IMR-90 (cell line): ENCODE data around the gene GGPS1. TPM values are rescaled to one million over a fixed set of nuclear protein-coding genes. Genes with fewer than 3 reads are reported as not detected.

Experiments
- ATAC-seq: fragments of 200-7000 bp; cut with Tn5 transposase; 2 replicates; pipeline ENCODE4 v1.9.1; 2020; ENCODE audit warnings: low read depth, mild to moderate bottlenecking, moderate library complexity
- BruUV-seq: library from RNA; stranded (reverse); fragments of 400-500 nt; replicated peaks from 2 replicates; lab custom pipeline; 2021; lab: Mats Ljungman, UMichigan
- CTCF ChIA-PET: fragments of 300-600 bp; formaldehyde crosslinking; extraction: SDS; loops from one replicate; lab custom pipeline; 2021; ENCODE audit warnings: antibody characterized with exemption; lab: Yijun Ruan, JAX
- POLR2A ChIA-PET: fragments of 300-600 bp; sonication (Branson Sonifier 250); formaldehyde crosslinking; loops from one replicate; lab custom pipeline; 2022; ENCODE audit warnings: antibody characterized with exemption; ENCODE audit not compliant: unreplicated experiment; lab: Charles Lee
- DNase-seq: peaks from one replicate; pipeline ENCODE4 v3.0.0; 2013
- H2AFZ ChIP-seq: replicated peaks from 2 replicates; pipeline ENCODE3; 2013; ENCODE audit warnings: low read length, mild to moderate bottlenecking; ENCODE audit not compliant: poor library complexity
- H2AK5ac ChIP-seq: 2 replicates; pipeline ENCODE4 v1.6.1; 2013; ENCODE audit warnings: low read depth, low read length, inconsistent platforms
- H2AK9ac ChIP-seq: replicated peaks from 2 replicates; pipeline ENCODE3; 2013; ENCODE audit warnings: mild to moderate bottlenecking, low read depth, low read length, moderate library complexity; ENCODE audit not compliant: poor library complexity
- H2BK120ac ChIP-seq: 2 replicates; pipeline ENCODE4 v1.6.1; 2013; ENCODE audit warnings: low read depth, low read length, inconsistent platforms
- H2BK15ac ChIP-seq: 3 replicates; pipeline ENCODE4 v1.6.1; 2013; ENCODE audit warnings: low read depth, low read length, inconsistent platforms
- H2BK20ac ChIP-seq: 2 replicates; pipeline ENCODE4 v1.6.1; 2013; ENCODE audit warnings: low read depth, mild to moderate bottlenecking, inconsistent platforms, low read length, moderate library complexity
- H2BK5ac ChIP-seq: 2 replicates; pipeline ENCODE4 v1.6.1; 2013; ENCODE audit warnings: mild to moderate bottlenecking, low read depth, low read length, inconsistent platforms; ENCODE audit not compliant: poor library complexity, severe bottlenecking
- H3K14ac ChIP-seq: replicated peaks from 2 replicates; pipeline ENCODE4 v1.6.1; 2013; ENCODE audit warnings: low read depth, low read length, inconsistent platforms
- H3K18ac ChIP-seq: 2 replicates; pipeline ENCODE4 v1.6.1; 2013; ENCODE audit warnings: low read depth, low read length, control low read depth
- H3K23ac ChIP-seq: 2 replicates; pipeline ENCODE4 v1.6.1; 2013; ENCODE audit warnings: low read depth, low read length, inconsistent platforms
- H3K27ac ChIP-seq: 2 replicates; pipeline ENCODE4 v1.5.1; 2013; ENCODE audit warnings: mild to moderate bottlenecking, control low read depth, low read length; ENCODE audit not compliant: insufficient read depth
- H3K27me3 ChIP-seq: 2 replicates; pipeline ENCODE4 v1.6.1; 2013; ENCODE audit warnings: low read length; ENCODE audit not compliant: control insufficient read depth, insufficient read depth
- H3K36me3 ChIP-seq: 2 replicates; pipeline ENCODE4 v1.6.1; 2013; ENCODE audit warnings: low read length, mixed read lengths; ENCODE audit not compliant: control insufficient read depth, insufficient read depth
- H3K4ac ChIP-seq: 2 replicates; pipeline ENCODE4 v1.6.1; 2013; ENCODE audit warnings: low read depth, low read length, inconsistent platforms
- H3K4me1 ChIP-seq: 2 replicates; pipeline ENCODE4 v1.6.1; 2013; ENCODE audit warnings: low read length, mixed read lengths; ENCODE audit not compliant: control insufficient read depth, insufficient read depth
- H3K4me2 ChIP-seq: 2 replicates; pipeline ENCODE4 v1.6.1; 2013; ENCODE audit warnings: low read depth, mild to moderate bottlenecking, control low read depth, low read length, moderate library complexity
- H3K4me3 ChIP-seq: 2 replicates; pipeline ENCODE4 v1.5.1; 2013; ENCODE audit warnings: low read depth, mild to moderate bottlenecking, control low read depth, low read length, moderate library complexity; ENCODE audit not compliant: insufficient read depth
- H3K56ac ChIP-seq: 2 replicates; pipeline ENCODE4 v1.6.1; 2013; ENCODE audit warnings: low read length, inconsistent platforms; ENCODE audit not compliant: insufficient read depth; ENCODE audit errors: extremely low read depth
- H3K79me1 ChIP-seq, 2 experiments: 2 replicates each; pipeline ENCODE4 v1.6.1; 2013; ENCODE audit warnings: low read length in 2 of 2, inconsistent platforms in 1 of 2, low read depth in 1 of 2
- H3K9ac ChIP-seq: 2 replicates; pipeline ENCODE4 v1.6.1; 2013; ENCODE audit warnings: low read depth, low read length, control low read depth
- H3K9me1 ChIP-seq: 2 replicates; pipeline ENCODE4 v1.6.1; 2013; ENCODE audit warnings: low read length, inconsistent platforms; ENCODE audit not compliant: insufficient read depth
- H3K9me3 ChIP-seq: 2 replicates; pipeline ENCODE4 v1.6.1; 2013; ENCODE audit warnings: low read length; ENCODE audit not compliant: control insufficient read depth, insufficient read depth
- H4K20me1 ChIP-seq: 2 replicates; pipeline ENCODE4 v1.6.1; 2013; ENCODE audit warnings: low read length, inconsistent platforms; ENCODE audit not compliant: insufficient read depth
- H4K5ac ChIP-seq: 2 replicates; pipeline ENCODE4 v1.6.1; 2013; ENCODE audit warnings: mild to moderate bottlenecking, low read depth, low read length, control low read depth
- H4K8ac ChIP-seq, 2 experiments: 2 replicates each; pipeline ENCODE4 v1.6.1; 2013; ENCODE audit warnings: low read depth in 2 of 2, low read length in 2 of 2, control low read depth in 1 of 2, inconsistent platforms in 1 of 2
- H4K91ac ChIP-seq: 2 replicates; pipeline ENCODE4 v1.6.1; 2013; ENCODE audit warnings: low read depth, low read length, inconsistent platforms; ENCODE audit not compliant: insufficient read depth
- BHLHE40 ChIP-seq: fragments of 150-350 bp; IDR thresholded peaks from 2 replicates; pipeline ENCODE4 v1.6.1; 2016; ENCODE audit warnings: mild to moderate bottlenecking, low read depth, low read length
- CEBPB ChIP-seq: IDR thresholded peaks from 2 replicates; pipeline ENCODE4 v1.6.1; 2012; ENCODE audit warnings: low read depth, low read length, improper control_type of control experiment
- CHD1 ChIP-seq: IDR thresholded peaks from 2 replicates; pipeline ENCODE4 v1.6.1; 2012; ENCODE audit warnings: low read depth, low read length, improper control_type of control experiment
- CTCF ChIP-seq: conservative IDR thresholded peaks from 2 replicates; pipeline ENCODE4 v1.5.1; 2012; ENCODE audit warnings: mild to moderate bottlenecking, low read depth, low read length, improper control_type of control experiment
- ELK1 ChIP-seq: fragments of 150-350 bp; IDR thresholded peaks from 2 replicates; pipeline ENCODE4 v1.6.1; 2016; ENCODE audit warnings: low read depth, mild to moderate bottlenecking, low read length, moderate library complexity, borderline replicate concordance
- FOS ChIP-seq: fragments of 150-350 bp; IDR thresholded peaks from 2 replicates; pipeline ENCODE4 v1.6.1; 2016; ENCODE audit warnings: low read depth, low read length
- MAZ ChIP-seq: IDR thresholded peaks from 2 replicates; pipeline ENCODE4 v1.6.1; 2012; ENCODE audit warnings: low read depth, mild to moderate bottlenecking, low read length, improper control_type of control experiment, moderate library complexity, borderline replicate concordance
- MXI1 ChIP-seq: IDR thresholded peaks from 2 replicates; pipeline ENCODE4 v1.6.1; 2012; ENCODE audit warnings: low read depth, mild to moderate bottlenecking, low read length, moderate library complexity, borderline replicate concordance
- NFE2L2 ChIP-seq: fragments of 150-350 bp; IDR thresholded peaks from 2 replicates; pipeline ENCODE4 v1.6.1; 2016; ENCODE audit warnings: low read depth, mild to moderate bottlenecking, low read length
- POLR2A ChIP-seq: IDR thresholded peaks from 2 replicates; pipeline ENCODE4 v1.6.1; 2012; ENCODE audit warnings: mild to moderate bottlenecking, low read depth, low read length
- RAD21 ChIP-seq: IDR thresholded peaks from 2 replicates; pipeline ENCODE4 v1.6.1; 2012; ENCODE audit warnings: low read length, improper control_type of control experiment
- RCOR1 ChIP-seq: IDR thresholded peaks from 2 replicates; pipeline ENCODE4 v1.6.1; 2012; ENCODE audit warnings: mild to moderate bottlenecking, low read length, improper control_type of control experiment; ENCODE audit not compliant: insufficient replicate concordance
- RFX5 ChIP-seq: IDR thresholded peaks from 2 replicates; pipeline ENCODE4 v1.8.0; 2012; ENCODE audit warnings: low read depth, mild to moderate bottlenecking, low read length, moderate library complexity
- SMC3 ChIP-seq: fragments of 150-350 bp; IDR thresholded peaks from 2 replicates; pipeline ENCODE4 v1.6.1; 2016; ENCODE audit warnings: low read depth, mild to moderate bottlenecking, antibody characterized with exemption, low read length, moderate library complexity
- USF2 ChIP-seq: fragments of 150-350 bp; IDR thresholded peaks from 2 replicates; pipeline ENCODE4 v1.6.1; 2017; ENCODE audit warnings: mild to moderate bottlenecking, antibody characterized with exemption, low read length, low read depth
- WGBS, 2 experiments: methylation state at CpG; one replicate each; pipeline versions ENCODE4 v1.1.5 to v1.1.7; 2013; ENCODE audit warnings: missing lambda C conversion rate in 2 of 2; ENCODE audit not compliant: insufficient read length in 1 of 2; ENCODE audit errors: extremely low coverage in 2 of 2; 5-methylcytosine and 5-hydroxymethylcytosine counted together
- dilution Hi-C: fragments of 300-500 bp; cut with HindIII; formaldehyde crosslinking; loops from one replicate; pipeline ENCODE4 v1.14.3; 2018; ENCODE audit warnings: low sequenced_read_pairs; ENCODE audit not compliant: unreplicated experiment
- in situ Hi-C: fragments of 300-500 bp; cut with MboI; formaldehyde crosslinking; loops from 3 replicates; pipeline ENCODE4 v1.14.3; 2019; ENCODE audit warnings: low sequenced_read_pairs, inconsistent platforms, mixed read lengths
- intact Hi-C: fragments of 100-400 bp; cut with micrococcal nuclease; formaldehyde crosslinking; loops from 2 replicates; pipeline ENCODE4 v1.10.0; 2022
- polyA plus RNA-seq, 3 experiments: library from polyadenylated mRNA; depleted of rRNA; stranded (reverse); fragments of >200 nt; gene quantifications; 2 replicates each; pipeline ENCODE4 v1.2.3, GENCODE V29; 2012; ENCODE audit warnings: low replicate concordance in 1 of 3
- total RNA-seq: library from RNA; depleted of rRNA; stranded (reverse); fragments of >200 nt; gene quantifications from 2 replicates; pipeline ENCODE4 v1.2.3, GENCODE V29; 2012

The GGPS1 gene
- total and polyA plus RNA-seq, 2 of the 4 experiments (the other 2 are of a cell fraction) = 16.4 to 21.5 TPM

- H3K79me1 ChIP-seq = peaks cover 3 to 55% of the 10 kb centered on the region in 2 experiments; a peak in 3 of 4 replicates
- peak overlapping the region; percentile 62; the same call in 1 of the 2 replicates for H3K9ac ChIP-seq
- H2BK15ac ChIP-seq = no peak overlapping the region
- H3K4me3 ChIP-seq = no peak overlapping the region
- H4K91ac ChIP-seq = no peak overlapping the region
- no peak overlapping the region for H2BK20ac ChIP-seq
- H3K9me1 ChIP-seq = peaks cover 9% of the 10 kb centered on the region
- H2AFZ ChIP-seq = no peak overlapping the region
- H3K18ac ChIP-seq = peak overlapping the region; percentile 29; the same call in 1 of the 2 replicates
- H3K56ac ChIP-seq = no peak overlapping the region
- WGBS, 2 experiments = no CpG with 5 or more reads among the region's 4 CpGs
- peaks cover 81% of the 10 kb centered on the region for H4K20me1 ChIP-seq
- no peaks in the 10 kb centered on the region for H3K9me3 ChIP-seq
- peaks cover 4% of the 10 kb centered on the region; the same call in 1 of the 2 replicates for H3K4me1 ChIP-seq
- peak overlapping the region; percentile 74 for H3K4me2 ChIP-seq
- no peak overlapping the region for H2BK5ac ChIP-seq
- CTCF ChIA-PET = interaction anchor here (0.7 to 1.2 kb wide), 2 partner anchors 9 to 102 kb away, joined by 3 to 4 read pairs; no protein-coding TSS in a partner anchor
- DNase-seq (peak; percentile 42), ATAC-seq (peak; percentile 72)
- H3K27me3 ChIP-seq = no peaks in the 10 kb centered on the region
- no peak overlapping the region for H2AK5ac ChIP-seq
- in situ Hi-C loops (no loop called here), dilution Hi-C loops (no loop called here), intact Hi-C loops (no loop called here)
- H3K23ac ChIP-seq = no peak overlapping the region
- H3K14ac ChIP-seq = no peak overlapping the region
- no peak overlapping the region for H2BK120ac ChIP-seq
- peaks cover 8% of the 10 kb centered on the region for H3K36me3 ChIP-seq
- no peak overlapping the region for H2AK9ac ChIP-seq
- BruUV-seq = no TSS peak
- H4K8ac ChIP-seq = no peak overlapping the region
- no peak overlapping the region for H4K5ac ChIP-seq
- no peak overlapping the region for H3K4ac ChIP-seq
- H3K27ac ChIP-seq = peak overlapping the region; percentile 13; the same call in 1 of the 2 replicates
- POLR2A ChIA-PET = no interaction called here
- no peak for TF ChIP-seq SMC3
- no peak for TF ChIP-seq POLR2A
- no peak for TF ChIP-seq RFX5
- TF ChIP-seq ELK1 = no peak
- TF ChIP-seq CEBPB = no peak
- no peak for TF ChIP-seq FOS
- TF ChIP-seq CTCF = no peak
- TF ChIP-seq USF2 = no peak
- TF ChIP-seq NFE2L2 = no peak
- TF ChIP-seq RAD21 = no peak
- TF ChIP-seq CHD1 = no peak
- no peak for TF ChIP-seq MXI1
- no peak for TF ChIP-seq BHLHE40
- no peak for TF ChIP-seq MAZ
- TF ChIP-seq RCOR1 = no peak
These were observed 14.3 kb upstream of the GGPS1 start for GRCh38 chr1:235313931-235314678.
